ENCODE measurements around the gene ICOSLG. TPM values are rescaled to one million over a fixed set of nuclear protein-coding genes. Genes with fewer than 3 reads are reported as not detected.
"Not testable (repeated sequence)": the region's sequence is repeated elsewhere in the genome, so short reads cannot be mapped to it uniquely, and the experiment has no call there.

ICOSLG gene
- polyA plus RNA-seq, 3 donors, result 0.56 to 2.4 (median 1.1) TPM

DNA sequence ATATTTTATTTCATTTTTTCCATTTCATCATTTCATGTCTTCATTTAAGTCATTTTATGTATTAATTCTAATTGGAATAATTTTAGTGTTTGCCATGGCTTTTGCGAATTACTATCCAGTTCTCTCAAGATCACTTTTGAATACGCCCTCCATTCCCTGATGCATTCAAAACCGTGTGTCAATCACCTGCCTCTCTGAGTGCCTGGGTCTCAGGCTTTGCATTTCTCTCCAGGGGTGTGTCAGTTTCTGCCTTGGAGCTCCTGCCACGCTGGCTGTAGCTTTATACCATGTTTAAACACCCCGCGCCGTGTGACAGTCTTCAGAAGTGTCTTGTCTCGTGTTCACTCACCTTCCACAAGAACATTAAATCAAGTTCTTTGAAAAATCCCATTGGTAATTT is 28.3 kb upstream of the ICOSLG start:
- WGBS, 3 donors, result 72 to 88% (median 80%) methylated on average over 8 of the region's 8 CpGs
- no peak overlapping the region for H3K27ac ChIP-seq (ENCODE audit: low read depth, low read length)

DNA sequence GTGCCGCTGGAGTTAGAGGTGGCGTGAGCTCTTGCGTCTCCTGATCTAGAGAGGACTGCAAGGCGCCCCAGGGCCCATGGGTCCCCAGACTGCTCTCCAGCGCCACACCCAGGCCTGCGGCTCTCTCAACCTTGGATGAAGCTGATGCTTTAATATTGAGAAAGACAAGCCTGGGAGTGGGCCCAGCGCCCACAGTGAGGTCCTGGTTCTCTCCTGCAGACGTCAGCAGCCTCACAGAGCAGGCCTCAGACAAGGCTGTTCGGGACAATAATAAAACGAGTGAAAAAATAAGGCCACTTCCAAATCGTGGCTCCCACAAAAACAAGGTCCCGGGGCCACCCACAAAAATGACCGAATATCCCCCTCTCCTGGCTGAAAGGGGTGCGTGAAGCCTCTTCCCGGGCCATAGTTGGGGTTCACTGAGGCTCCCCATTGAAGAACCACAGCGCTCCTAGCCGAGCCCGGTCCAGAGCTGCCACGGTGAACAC is 27.0 kb upstream of the ICOSLG start:
- H3K27ac ChIP-seq (ENCODE audit: low read depth, low read length), result no peak overlapping the region
- WGBS, 3 donors, result 66 to 74% (median 69%) methylated on average over 19 of the region's 19 CpGs

DNA sequence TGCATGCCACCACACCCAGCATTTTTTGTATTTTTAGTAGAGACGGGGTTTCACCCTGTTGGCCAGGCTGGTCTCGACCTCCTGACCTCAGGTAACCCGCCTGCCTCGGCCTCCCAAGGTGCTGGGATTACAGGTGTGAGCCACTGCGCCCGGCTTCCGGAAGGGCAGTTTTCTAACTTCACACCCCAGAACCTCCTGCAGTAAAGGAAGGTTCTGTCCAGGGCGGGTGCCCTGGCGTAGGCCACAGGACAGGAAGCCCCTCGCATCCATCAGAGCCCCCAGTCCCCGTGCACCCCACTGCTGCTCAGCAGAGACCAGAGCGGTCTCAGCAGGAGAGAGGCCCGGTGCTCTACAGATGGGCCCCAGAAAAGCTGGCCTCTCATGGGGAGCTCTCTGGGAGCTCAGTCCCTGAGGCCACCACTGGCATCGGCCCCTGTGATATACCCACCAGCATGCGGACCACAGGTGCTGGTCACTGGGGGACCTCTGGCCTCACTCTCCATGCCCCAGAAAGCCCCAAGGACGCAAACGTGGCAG is 25.1 kb upstream of the ICOSLG start:
- 81 to 93% (median 89%) methylated on average over 17 of the region's 17 CpGs for WGBS, 3 donors
- no peak overlapping the region for H3K27ac ChIP-seq (ENCODE audit: low read depth, low read length)

DNA sequence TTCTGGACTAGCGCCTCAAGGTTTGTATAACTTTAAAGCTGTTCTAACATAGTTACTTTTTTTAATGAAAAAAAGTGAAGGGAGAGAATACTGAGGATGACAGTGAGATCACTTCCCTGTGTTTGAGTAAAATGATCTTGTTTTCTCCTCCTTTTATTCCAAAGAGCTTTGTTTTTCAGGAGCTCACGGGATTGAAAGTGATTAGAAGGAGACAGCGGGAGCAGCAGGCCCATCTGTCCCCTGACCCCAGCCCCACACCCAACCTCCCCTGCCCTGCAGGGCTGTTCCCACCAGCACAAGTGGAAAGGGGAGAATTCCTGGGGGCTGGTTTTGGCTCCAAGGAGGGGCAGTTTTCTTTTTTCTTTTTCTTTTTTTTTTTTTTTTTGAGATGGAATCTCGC is 23.0 kb upstream of the ICOSLG start:
- no peak overlapping the region for H3K27ac ChIP-seq (ENCODE audit: low read depth, low read length)
- 86 to 92% (median 87%) methylated on average over 3 to 4 of the region's 4 CpGs for WGBS, 3 donors

DNA sequence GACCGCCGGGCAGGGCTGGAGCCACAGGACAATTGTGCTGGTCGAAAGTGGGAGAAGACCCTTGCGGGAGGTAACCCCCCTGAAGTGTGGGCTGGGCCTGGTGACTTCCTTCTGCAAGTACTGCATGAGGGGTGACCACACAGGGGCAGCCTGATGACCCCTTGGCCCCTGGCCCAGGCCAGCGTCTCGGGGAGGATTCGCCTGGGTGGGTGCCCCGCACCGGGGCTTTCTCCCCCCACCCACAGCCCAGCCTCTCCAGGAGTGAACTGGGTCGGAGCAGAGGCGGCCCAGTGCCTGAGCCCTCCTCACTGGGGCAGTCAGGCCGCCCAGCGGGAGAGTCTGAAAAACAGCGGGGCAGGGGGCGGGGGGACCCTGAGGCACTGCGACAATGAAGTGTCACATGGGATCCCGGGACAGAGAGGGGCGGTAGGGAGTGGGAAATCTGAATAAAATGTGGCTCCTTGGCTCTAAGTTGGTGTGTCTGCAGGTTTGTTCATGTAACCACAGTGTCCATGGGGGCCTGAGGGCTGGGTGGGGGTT is 22.5 kb upstream of the ICOSLG start:
- no peak overlapping the region for H3K27ac ChIP-seq (ENCODE audit: low read depth, low read length)
- 38 to 77% (median 75%) methylated on average over 16 to 18 of the region's 18 CpGs for WGBS, 3 donors

DNA sequence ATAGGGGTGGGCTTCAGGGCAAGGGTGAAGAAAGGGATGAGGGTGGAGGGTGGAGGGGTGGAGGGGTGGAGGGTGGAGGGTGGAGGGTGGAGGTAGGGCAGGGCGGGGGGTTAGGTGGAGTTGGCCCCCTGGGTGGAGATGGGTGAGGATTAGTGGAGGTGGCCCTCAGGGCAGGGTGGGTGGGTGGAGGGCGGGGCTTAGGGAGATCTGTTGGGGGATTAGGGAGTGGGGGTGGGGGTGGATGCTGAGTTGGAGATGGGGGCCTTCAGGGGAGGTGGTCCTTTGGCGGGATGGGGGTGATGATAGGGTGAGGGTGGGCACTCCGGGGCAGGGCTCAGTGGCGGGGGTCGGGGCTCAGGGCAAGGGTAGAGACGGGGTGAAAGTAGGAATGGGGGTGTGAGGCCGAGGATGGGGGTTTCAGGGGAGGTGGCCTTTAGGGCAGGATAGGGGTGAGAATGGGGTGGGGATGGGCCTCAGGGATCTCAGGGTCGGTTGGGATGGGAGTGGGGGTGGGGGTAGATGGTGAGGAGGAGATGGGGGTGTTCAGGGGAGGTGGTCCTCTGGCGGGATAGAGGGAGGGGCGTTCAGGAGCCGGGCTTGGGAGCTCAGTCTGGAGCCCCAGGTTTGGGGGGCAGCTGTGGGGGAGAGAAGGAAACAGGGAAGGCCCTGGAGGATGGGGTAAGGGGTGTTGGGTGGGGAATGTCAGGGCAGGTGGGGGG is 21.8 kb upstream of the ICOSLG start:
- whole genome bisulfite sequencing, 3 donors, result 74 to 83% (median 83%) methylated on average over 10 to 12 of the region's 12 CpGs
- no peak overlapping the region for H3K27ac ChIP-seq (ENCODE audit: low read depth, low read length)

DNA sequence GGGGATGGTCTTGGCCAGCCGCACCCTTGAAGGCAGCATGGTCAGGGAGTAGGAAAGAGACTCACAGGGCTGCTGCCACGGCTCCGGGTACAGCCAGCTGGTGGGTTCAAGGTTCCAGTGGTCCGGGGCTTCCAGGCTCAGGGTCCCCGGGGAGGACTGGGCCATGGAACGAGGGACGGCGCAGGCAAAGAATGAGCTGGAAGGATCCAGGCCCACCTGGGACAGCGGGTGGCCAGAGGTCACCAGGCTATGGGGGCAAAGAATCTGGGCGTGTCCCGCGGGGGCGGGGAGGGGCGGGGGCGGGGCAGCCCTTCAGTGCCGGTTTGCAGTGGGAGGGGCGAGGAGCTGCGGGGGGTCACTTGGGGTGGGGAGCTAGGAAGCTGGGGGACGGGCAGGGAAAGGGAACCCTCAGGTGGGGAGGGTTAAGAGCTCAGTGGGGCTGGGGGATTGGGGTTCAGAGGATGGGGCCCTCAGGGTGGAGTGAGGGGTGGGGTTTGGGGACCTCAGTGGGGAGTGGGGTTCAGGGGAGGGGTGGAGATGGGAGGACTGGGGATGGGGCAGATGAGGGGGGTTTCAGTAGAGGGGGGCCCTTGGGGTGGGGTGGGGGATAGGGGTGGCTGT is 21.0 kb upstream of the ICOSLG start, which contains the start of gene DNMT3L:
Gene DNMT3L, minus strand, starts transcription at position 223 of the 621 bp plus-strand sequence. CDS start 638 bp downstream, outside the sequence.
- WGBS, 3 donors, result 56 to 77% (median 70%) methylated on average over 17 to 19 of the region's 19 CpGs

DNA sequence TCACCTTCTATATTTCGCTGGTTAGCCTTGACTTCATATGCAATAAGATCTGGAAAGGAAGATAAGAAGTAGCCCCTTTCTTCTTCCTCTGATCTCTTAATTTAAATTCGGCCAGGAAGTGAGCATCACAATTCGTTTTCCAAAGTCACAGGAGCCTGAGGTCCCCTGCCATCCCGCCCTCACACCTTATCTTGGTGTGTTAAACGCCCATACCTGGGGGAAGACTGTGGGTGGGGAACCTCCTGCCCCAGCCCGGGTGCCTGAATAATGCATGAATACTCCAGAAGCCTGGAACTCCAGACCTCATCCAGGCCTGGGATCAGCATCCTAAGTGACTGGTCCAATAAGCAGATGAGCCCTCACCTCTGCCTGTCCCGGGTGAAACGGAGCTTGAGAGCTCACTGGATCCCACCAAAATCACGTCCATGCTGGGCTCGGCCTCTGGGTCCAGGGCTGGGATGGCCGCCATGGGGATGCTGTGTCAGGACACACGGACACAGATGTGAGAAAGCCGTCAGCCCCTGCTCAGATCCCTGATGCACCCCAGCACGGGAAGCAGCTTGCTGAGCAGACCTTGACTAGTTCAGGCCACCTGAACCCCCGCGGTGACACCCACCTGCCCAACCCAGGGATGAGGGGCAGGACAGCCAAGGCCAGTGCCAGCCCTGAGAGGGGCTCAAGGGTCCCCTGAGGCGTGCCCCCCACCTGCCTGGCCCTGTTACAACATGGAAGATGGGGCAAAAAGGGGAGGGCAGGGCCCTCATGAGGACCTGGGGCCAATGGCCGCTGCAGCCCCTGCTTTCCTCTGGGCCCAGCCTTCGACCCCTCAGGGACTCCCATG is 20.3 kb upstream of the ICOSLG start:
- H3K27ac ChIP-seq (ENCODE audit: low read depth, low read length), result no peak overlapping the region
- 66 to 88% (median 83%) methylated on average over 18 to 19 of the region's 19 CpGs for WGBS, 3 donors

More for the DNA sequence above, 21.0 kb upstream of the ICOSLG start, which contains the start of gene DNMT3L:
- H3K27ac ChIP-seq (ENCODE audit: low read depth, low read length), result no peak within 1 kb of the TSS

DNA sequence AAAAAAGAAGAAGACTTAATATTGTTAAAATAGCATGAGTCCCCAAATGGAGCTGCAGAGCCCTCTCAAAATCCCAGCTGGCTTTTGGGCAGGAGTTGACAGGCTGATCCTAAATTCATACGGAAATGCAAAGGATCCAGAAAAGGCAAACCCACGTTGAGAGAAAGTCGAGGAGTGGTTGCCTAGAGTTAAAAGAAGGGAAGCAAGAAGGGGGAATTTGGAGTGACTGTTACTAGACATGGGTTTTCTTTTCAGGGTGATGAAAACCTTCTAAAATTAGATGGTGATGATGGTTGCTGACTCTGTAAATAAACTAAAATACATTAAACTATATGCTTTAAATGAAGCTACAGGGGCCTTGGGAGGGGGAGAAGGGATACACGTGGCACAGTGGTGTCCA is 19.3 kb upstream of the ICOSLG start:
- WGBS, 3 donors, result 50 to 68% (median 61%) methylated on average over 4 of the region's 4 CpGs
- no peak overlapping the region for H3K27ac ChIP-seq (ENCODE audit: low read depth, low read length)

DNA sequence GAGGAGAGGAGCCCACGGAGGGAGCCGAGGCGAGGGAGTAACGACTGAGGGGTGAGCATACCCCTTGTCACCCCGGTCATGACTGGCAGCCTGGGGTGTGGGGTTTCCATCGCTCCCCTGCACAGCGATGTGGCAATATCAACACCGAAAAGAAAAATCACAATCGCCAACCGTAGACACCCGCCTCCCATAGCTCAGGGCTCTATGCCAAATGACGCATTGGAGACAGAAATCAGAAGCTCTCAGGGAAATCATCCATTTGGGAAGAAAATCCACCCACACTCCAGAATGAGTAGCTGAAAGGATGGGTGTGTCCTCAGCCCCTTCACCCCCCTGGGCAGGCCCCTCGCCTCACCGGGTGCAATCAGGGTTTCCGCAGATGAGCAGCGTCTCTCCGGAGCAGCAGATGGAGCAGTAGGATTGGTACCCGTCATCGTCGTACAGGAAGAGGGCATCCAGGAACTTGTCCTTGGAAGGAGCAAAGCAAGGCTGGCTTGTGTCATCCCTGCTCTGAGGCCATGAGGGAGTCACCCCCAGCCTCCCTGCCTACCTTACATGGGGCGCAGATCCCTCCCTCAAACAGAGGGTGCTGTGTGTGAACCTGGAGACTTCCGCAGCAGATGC is 18.5 kb upstream of the ICOSLG start:
- no peak overlapping the region for H3K27ac ChIP-seq (ENCODE audit: low read depth, low read length)
- WGBS, 3 donors, result 76 to 81% (median 80%) methylated on average over 22 of the region's 22 CpGs

DNA sequence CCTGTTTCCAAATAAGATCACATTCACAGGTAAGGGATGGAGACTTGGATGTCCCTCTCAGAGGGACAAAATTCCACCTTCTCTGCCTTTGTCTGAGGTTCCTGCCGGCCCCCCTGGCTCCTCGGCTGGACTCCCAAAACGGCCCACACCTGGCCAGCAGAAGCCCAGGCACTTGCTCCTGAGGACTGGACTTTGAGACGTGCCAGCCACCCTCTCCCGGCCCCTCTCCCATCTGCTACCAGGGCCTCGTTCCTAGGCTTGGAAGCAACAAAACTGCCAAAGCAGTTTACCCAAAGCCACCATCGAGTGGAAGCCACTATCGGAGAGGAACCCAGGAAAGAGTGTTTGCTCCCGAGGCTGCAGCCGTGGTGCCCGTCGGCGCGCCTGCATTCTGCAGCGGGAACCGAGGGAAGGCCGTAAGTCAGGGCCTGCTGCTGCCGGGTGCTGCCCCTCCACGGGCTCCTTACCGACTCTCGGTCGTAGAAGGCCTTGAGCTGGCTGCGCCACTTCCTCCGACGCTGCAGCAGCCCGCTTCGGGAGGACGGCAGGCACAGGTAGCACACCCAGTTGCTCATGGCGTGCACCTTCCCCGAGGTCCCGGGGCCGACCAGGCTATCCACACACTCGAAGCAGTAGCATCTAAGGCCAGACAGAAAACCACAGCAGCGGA is 17.4 kb upstream of the ICOSLG start:
- WGBS, 3 donors, result 80 to 92% (median 91%) methylated on average over 34 of the region's 34 CpGs

DNA sequence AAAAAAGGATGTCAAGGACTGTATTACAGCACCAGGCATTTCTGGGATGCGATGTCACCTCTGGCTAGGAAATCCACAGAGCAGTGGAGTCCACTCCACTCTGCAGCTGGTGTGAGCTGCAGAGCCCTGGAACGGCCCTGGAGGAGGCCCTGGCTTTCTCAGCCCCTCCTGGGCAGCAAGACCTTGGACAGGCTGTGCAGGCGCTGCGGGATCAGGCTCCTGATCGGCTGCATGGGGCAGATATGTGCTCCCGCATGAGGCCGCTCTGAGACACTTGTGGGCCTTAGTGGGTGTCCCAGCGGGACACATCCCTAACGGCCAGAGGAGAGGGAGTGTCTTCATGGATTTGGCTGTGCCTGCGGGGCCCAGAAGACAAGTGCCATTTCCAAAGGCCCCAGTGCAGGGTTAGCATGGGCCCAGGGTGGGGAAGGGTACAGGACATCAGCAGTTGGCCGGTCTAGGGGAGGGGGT is 14.8 kb upstream of the ICOSLG start:
- no peak overlapping the region for H3K27ac ChIP-seq (ENCODE audit: low read depth, low read length)
- 83 to 84% (median 83%) methylated on average over 11 of the region's 11 CpGs for WGBS, 3 donors

More for the DNA sequence above, 17.4 kb upstream of the ICOSLG start:
- H3K27ac ChIP-seq (ENCODE audit: low read depth, low read length), result no peak overlapping the region

DNA sequence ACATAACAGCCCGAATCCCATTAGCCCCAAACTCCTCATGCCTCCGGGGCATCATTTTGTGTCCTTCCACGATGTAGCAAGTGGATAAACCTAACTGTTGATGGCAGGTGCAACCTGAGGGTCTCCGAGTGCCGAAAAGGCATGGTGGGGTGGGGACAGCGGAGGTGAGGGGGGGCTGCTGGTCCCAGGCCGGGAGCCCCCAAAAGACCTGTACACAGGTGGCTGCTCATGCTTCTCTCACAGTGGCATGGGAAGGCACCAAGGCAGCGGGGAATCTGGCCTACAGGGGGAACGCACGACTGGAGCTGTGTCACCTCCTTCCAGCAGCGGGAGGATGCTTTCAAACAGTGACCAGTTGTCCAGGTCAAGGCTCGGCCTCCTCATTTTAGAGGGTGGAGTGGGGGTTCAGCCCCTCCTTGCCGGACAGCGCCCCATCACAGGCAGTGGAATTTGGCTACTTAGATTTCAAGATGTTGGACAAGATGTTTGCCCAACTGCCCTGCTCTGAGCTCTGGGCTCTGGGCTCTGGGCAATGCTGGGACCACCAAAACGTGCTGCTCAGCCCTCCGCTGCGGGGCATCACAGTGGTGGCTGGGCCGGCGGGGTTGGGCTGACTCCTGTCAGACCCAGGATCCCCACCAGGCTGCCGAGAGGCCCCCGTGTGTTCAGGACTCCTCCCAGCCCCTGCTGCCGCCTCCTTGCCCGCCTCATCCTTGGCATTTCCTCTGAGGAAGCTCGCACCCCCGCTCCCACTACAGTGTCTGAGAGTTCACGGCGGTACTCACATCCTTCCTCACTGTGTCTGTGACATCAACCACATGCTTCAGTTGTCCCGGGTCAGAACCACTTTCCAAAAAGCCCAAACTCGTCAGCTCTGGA is 13.3 kb upstream of the ICOSLG start:
- WGBS, 3 donors, result 65 to 76% (median 71%) methylated on average over 29 of the region's 29 CpGs
- H3K27ac ChIP-seq (ENCODE audit: low read depth, low read length), result no peak overlapping the region

DNA sequence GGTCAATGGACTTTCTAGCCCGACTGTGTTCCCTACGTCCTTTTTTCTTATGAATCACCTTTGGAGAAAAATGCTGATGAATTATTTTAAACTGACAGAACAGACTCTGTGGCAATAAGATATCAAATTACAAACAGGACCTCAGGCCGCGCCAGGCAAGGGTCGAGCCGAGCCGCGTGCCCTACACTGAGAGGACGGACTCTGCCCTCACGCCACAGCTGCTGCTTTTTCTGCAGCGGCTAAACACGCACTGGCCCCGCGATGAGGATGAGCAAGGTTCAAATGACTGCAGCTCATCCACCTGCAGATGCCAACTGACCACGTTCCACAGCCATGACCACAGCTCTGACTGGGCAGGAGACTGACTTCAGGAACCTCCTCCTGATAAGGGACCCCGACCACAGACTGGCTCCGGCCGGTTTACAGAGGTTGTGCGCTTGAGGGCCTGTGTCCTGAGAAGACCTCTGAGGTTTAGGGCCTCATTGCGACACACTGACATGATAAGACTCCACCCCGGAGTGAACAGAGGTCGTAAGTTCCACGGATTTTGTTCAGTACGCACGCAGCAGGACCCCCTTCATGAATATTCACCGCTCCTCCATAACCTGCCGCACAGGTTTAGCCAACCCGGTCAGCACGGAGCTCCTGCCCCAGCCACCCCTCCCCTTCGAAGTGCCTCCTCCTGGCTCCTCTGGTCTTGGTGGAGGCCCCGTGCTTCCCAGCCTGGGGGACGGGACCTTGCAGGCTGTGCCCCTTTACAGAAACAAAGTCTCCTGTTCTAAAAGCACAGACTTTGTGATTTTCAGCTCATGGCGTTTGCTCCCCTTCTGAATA is 8.7 kb upstream of the ICOSLG start:
- H3K27ac ChIP-seq (ENCODE audit: low read depth, low read length), result not testable (repeated sequence)
- WGBS, 3 donors, result no CpG with 5 or more reads among the region's 33 CpGs

DNA sequence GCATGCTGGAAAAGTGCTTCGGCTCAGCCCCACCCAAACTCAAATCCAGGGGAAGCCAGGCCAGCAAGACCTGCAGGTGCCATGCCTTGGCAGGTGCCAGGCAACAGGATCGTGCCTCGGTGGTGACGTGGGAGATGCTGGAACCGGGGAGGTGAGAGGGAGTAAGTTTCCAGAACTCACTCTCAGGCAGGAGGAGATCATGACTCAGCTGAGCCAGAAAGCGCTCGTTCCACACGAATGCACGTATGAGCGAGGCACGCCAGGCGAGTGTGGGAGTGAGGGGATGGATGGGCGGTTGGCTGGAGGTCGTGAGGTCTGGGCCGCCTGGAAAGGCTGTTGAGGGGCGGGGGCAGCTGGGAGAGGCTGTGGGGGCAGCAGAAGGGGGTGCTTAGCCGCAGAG is 7.2 kb upstream of the ICOSLG start:
- not testable (repeated sequence) for H3K27ac ChIP-seq (ENCODE audit: low read depth, low read length)
- no CpG with 5 or more reads among the region's 17 CpGs for WGBS, 3 donors

DNA sequence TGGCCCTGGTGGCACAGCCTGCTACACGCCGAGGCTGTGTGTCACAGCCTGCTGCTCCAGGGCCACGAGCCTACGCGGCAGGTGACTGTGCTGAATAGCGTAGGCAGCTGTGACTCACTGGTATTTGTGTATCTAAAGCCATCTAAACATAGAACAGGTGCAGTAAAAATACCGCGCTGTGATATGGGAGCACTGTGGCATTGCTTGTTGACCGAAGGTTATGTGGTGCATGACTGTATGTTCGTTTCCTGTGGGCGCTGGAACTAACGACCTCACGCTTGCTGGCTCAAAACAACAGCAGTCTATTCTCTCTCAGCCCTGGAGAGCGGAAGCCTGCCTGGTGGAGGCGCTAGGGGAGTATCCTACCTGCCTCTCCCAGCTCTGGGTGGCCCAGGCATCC is 3.2 kb upstream of the ICOSLG start:
- H3K27ac ChIP-seq (ENCODE audit: low read depth, low read length), result not testable (repeated sequence)
- WGBS, 3 donors, result no CpG with 5 or more reads among the region's 15 CpGs
